Measurements from ENCODE around the gene MBLAC1. TPM values are rescaled to one million over a fixed set of nuclear protein-coding genes. Genes with fewer than 3 reads are reported as not detected.
"Not testable (repeated sequence)": the region's sequence is repeated elsewhere in the genome, so short reads cannot be mapped to it uniquely, and the experiment has no call there.

Gene MBLAC1
- total and polyA plus RNA-seq, 9 donors, result 0.28 to 6.7 (median 4.1) TPM

DNA sequence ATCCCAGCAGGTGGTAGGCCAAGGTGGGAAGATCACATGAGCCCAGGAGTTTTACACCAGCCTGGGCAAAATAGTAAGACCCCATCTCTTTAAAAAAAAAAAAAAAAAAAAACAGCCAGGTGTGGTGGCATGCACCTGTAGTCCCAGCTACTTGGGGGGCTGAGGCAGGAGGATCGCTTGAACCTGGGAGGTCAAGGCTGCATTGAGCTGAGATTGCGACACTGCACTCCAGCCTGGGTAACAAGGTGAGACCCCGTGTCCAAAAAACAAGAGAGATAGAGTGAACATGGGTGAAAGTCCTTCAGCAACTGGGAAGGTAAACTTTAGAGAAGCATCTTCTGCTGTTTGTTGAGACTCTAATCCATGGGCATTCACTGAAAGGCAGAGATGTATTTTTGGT lies 15.7 kb downstream of the MBLAC1 start:
- H3K27me3 ChIP-seq, result no peaks in the 10 kb centered on the region
- no peak overlapping the region for H3K4me3 ChIP-seq
- no peaks in the 10 kb centered on the region for H3K9me3 ChIP-seq
- DNase-seq, result no peak
- TF ChIP-seq, protein P1, sequence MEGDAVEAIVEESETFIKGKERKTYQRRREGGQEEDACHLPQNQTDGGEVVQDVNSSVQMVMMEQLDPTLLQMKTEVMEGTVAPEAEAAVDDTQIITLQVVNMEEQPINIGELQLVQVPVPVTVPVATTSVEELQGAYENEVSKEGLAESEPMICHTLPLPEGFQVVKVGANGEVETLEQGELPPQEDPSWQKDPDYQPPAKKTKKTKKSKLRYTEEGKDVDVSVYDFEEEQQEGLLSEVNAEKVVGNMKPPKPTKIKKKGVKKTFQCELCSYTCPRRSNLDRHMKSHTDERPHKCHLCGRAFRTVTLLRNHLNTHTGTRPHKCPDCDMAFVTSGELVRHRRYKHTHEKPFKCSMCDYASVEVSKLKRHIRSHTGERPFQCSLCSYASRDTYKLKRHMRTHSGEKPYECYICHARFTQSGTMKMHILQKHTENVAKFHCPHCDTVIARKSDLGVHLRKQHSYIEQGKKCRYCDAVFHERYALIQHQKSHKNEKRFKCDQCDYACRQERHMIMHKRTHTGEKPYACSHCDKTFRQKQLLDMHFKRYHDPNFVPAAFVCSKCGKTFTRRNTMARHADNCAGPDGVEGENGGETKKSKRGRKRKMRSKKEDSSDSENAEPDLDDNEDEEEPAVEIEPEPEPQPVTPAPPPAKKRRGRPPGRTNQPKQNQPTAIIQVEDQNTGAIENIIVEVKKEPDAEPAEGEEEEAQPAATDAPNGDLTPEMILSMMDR (IDR thresholded peaks at IDR 0.05), result no peak
- intact Hi-C loops (cut with DNase I), result no loop called here
- 85 to 89% (median 89%) methylated on average over 3 of the region's 3 CpGs for WGBS, 3 donors
- H3K4me1 ChIP-seq (ENCODE audit: insufficient read depth), result no peaks in the 10 kb centered on the region
- no peaks in the 10 kb centered on the region for H3K36me3 ChIP-seq
- no peak overlapping the region for H3K27ac ChIP-seq

DNA sequence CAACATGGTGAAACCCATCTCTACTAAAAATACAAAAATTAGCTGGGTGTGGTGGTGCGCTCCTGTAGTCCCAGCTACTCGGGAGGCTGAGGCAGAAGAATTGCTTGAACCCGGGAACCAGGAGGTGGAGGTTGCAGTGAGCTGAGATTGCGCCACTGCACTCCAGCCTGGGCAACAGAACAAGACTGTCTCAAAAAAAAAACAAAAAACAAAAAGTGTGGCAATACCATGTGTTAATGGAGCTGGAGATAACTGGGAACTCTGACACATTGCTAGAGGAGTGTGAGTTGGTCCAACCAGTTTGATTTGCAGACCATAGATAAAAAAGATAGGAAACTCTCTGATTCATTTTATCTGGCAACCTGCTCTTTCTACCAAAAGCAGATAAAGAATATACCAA lies 19.6 kb downstream of the MBLAC1 start:
- H3K9me3 ChIP-seq; DNase-seq; H3K36me3 ChIP-seq; H3K4me1 ChIP-seq (ENCODE audit: insufficient read depth); H3K27ac ChIP-seq; H3K4me3 ChIP-seq; H3K27me3 ChIP-seq: not testable (repeated sequence)
- intact Hi-C loops (cut with DNase I), result loop anchor here in 1 of 4 donors (5.0 kb wide), 1 partner anchor 546 kb away; the partner anchor contains the start of gene GIGYF1
- 75 to 84% (median 80%) methylated on average over 4 of the region's 4 CpGs for WGBS, 3 donors

DNA sequence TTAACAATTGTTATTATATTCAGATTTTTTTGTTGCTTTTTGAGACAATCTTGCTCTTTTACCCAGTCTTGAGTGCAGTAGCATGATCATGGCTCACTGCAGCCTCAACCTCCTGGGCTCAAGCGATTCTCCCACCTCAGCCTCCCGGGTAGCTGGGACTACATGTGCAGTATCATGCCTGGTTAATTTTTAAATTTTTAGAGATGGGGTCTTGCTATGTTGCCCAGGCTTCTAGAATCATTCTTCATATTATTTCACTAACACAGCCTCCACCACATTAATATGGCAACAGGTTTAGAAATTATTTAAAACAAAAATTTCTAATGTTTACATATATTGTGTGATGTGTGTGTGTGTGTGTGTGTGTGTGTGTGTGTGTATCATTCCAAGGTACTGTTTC lies 20.5 kb downstream of the MBLAC1 start:
- H3K4me3 ChIP-seq, result no peak overlapping the region
- H3K9me3 ChIP-seq, result no peaks in the 10 kb centered on the region
- H3K4me1 ChIP-seq (ENCODE audit: insufficient read depth), result no peaks in the 10 kb centered on the region
- no peaks in the 10 kb centered on the region for H3K36me3 ChIP-seq
- TF ChIP-seq EP300 (IDR thresholded peaks at IDR 0.05) (no peak), POLR2A (IDR thresholded peaks at IDR 0.05) (no peak)
- TF ChIP-seq, protein P1 (IDR thresholded peaks at IDR 0.05), result no peak
- no peak overlapping the region for H3K27ac ChIP-seq
- WGBS, 3 donors, result 94 to 98% (median 96%) methylated on average over 2 of the region's 2 CpGs
- intact Hi-C loops (cut with DNase I), result loop anchor here in 1 of 4 donors (5.0 kb wide), 1 partner anchor 545 kb away; the partner anchor contains the start of gene GIGYF1
- no peaks in the 10 kb centered on the region for H3K27me3 ChIP-seq
- no peak for DNase-seq

DNA sequence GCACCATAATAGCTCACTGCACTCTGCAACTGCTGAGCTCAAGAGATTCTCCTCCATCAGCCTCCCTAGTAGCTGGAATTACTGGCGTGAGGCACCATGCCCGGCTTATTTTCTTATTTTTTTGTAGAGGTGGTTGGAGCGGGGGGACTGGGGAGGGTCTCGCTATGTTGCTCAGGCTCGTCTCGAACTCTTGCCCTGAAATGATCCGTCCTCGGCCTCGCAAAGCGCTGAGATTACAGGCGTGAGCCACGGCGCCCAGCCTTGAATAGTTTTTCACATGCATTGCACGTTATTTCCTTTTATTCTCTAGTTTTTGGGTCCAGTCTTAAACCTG lies 21.4 kb downstream of the MBLAC1 start:
- intact Hi-C loops (cut with DNase I), result loop anchor here in 1 of 4 donors (5.0 kb wide), 1 partner anchor 544 kb away; the partner anchor contains the start of gene GIGYF1

More for the DNA sequence above, 21.4 kb downstream of the MBLAC1 start:
- 5 to 6% (median 5%) methylated on average over 14 of the region's 14 CpGs for WGBS, 3 donors
- no peak for DNase-seq
- H3K36me3 ChIP-seq, result no peaks in the 10 kb centered on the region
- TF ChIP-seq EP300 (IDR thresholded peaks at IDR 0.05) (no peak), POLR2A (IDR thresholded peaks at IDR 0.05) (no peak)
- TF ChIP-seq, protein P1 (IDR thresholded peaks at IDR 0.05), result no peak
- no peaks in the 10 kb centered on the region for H3K27me3 ChIP-seq
- no peaks in the 10 kb centered on the region for H3K9me3 ChIP-seq
- H3K4me3 ChIP-seq, result peak overlapping the region; percentile 32
- no peaks in the 10 kb centered on the region for H3K4me1 ChIP-seq (ENCODE audit: insufficient read depth)
- peak overlapping the region in 1 of 2 donors; percentile 65 for H3K27ac ChIP-seq
